Measurements from ENCODE around the gene ARL5C.

The ARL5C gene

GRCh38 chr17:39194985-39195524 lies 29.1 kb upstream of the ARL5C start:
- H3K4me1 ChIP-seq (ENCODE audit: control insufficient read depth in 1 of 2, insufficient read depth in 2 of 2, low read length in 2 of 2) = peaks cover 12 to 17% of the 10 kb centered on the region in 2 donors
- no peak overlapping the region for H3K9ac ChIP-seq (ENCODE audit: low read depth in 1 of 2, low read length in 2 of 2)
- peaks cover 0 to 10% of the 10 kb centered on the region in 2 donors for H3K36me3 ChIP-seq (ENCODE audit: control insufficient read depth in 1 of 2, insufficient read depth in 2 of 2, low read length in 2 of 2)
- H3K27me3 ChIP-seq (ENCODE audit: control insufficient read depth in 1 of 2, insufficient read depth in 2 of 2, low read length in 2 of 2) = no peaks in the 10 kb centered on the region
- no peak overlapping the region for H3K4me3 ChIP-seq (ENCODE audit: low read depth in 1 of 2, low read length in 2 of 2)
- H3K9me3 ChIP-seq (ENCODE audit: control insufficient read depth in 1 of 2, low read length in 2 of 2) = no peaks in the 10 kb centered on the region
- no peak overlapping the region for H3K27ac ChIP-seq (ENCODE audit: low read depth, low read length)

- H3K9ac ChIP-seq (ENCODE audit: low read depth in 1 of 2, low read length in 2 of 2) = no peak overlapping the region
- H3K36me3 ChIP-seq (ENCODE audit: control insufficient read depth in 1 of 2, insufficient read depth in 2 of 2, low read length in 2 of 2) = peaks cover 0 to 10% of the 10 kb centered on the region in 2 donors
- peaks cover 12 to 17% of the 10 kb centered on the region in 2 donors for H3K4me1 ChIP-seq (ENCODE audit: control insufficient read depth in 1 of 2, insufficient read depth in 2 of 2, low read length in 2 of 2)
- H3K9me3 ChIP-seq (ENCODE audit: control insufficient read depth in 1 of 2, low read length in 2 of 2) = no peaks in the 10 kb centered on the region
- H3K4me3 ChIP-seq (ENCODE audit: low read depth in 1 of 2, low read length in 2 of 2) = no peak overlapping the region
- no peak overlapping the region for H3K27ac ChIP-seq (ENCODE audit: low read depth, low read length)
- no peaks in the 10 kb centered on the region for H3K27me3 ChIP-seq (ENCODE audit: control insufficient read depth in 1 of 2, insufficient read depth in 2 of 2, low read length in 2 of 2)
Observed at GRCh38 chr17:39194089-39194984, 28.4 kb upstream of the ARL5C start.

- H3K36me3 ChIP-seq (ENCODE audit: control insufficient read depth in 1 of 2, insufficient read depth in 2 of 2, low read length in 2 of 2) = peaks cover 0 to 10% of the 10 kb centered on the region in 2 donors
- no peak overlapping the region for H3K4me3 ChIP-seq (ENCODE audit: low read depth in 1 of 2, low read length in 2 of 2)
Observed at GRCh38 chr17:39193346-39193745, 27.4 kb upstream of the ARL5C start.

GRCh38 chr17:39192901-39193300 lies 26.9 kb upstream of the ARL5C start:
- no peaks in the 10 kb centered on the region for H3K27me3 ChIP-seq (ENCODE audit: control insufficient read depth in 1 of 2, insufficient read depth in 2 of 2, low read length in 2 of 2)
- peaks cover 0 to 10% of the 10 kb centered on the region in 2 donors for H3K36me3 ChIP-seq (ENCODE audit: control insufficient read depth in 1 of 2, insufficient read depth in 2 of 2, low read length in 2 of 2)
- H3K9ac ChIP-seq (ENCODE audit: low read depth in 1 of 2, low read length in 2 of 2) = no peak overlapping the region
- H3K9me3 ChIP-seq (ENCODE audit: control insufficient read depth in 1 of 2, low read length in 2 of 2) = no peaks in the 10 kb centered on the region
- no peak overlapping the region for H3K27ac ChIP-seq (ENCODE audit: low read depth, low read length)
- H3K4me3 ChIP-seq (ENCODE audit: low read depth in 1 of 2, low read length in 2 of 2) = no peak overlapping the region
- H3K4me1 ChIP-seq (ENCODE audit: control insufficient read depth in 1 of 2, insufficient read depth in 2 of 2, low read length in 2 of 2) = peaks cover 10 to 12% of the 10 kb centered on the region in 2 donors

More at GRCh38 chr17:39193346-39193745, 27.4 kb upstream of the ARL5C start:
- Histone ChIP-seq H3K4me1 (ENCODE audit: control insufficient read depth in 1 of 2, insufficient read depth in 2 of 2, low read length in 2 of 2) (peaks cover 12 to 14% of the 10 kb centered on the region in 2 donors), H3K9me3 (ENCODE audit: control insufficient read depth in 1 of 2, low read length in 2 of 2) (no peaks in the 10 kb centered on the region), H3K27me3 (ENCODE audit: control insufficient read depth in 1 of 2, insufficient read depth in 2 of 2, low read length in 2 of 2) (no peaks in the 10 kb centered on the region), H3K9ac (ENCODE audit: low read depth in 1 of 2, low read length in 2 of 2) (no peak overlapping the region), H3K27ac (ENCODE audit: low read depth, low read length) (no peak overlapping the region)

GRCh38 chr17:39191750-39192510 lies 26.0 kb upstream of the ARL5C start:
- no peaks in the 10 kb centered on the region for H3K9me3 ChIP-seq (ENCODE audit: control insufficient read depth in 1 of 2, low read length in 2 of 2)
- H3K4me3 ChIP-seq (ENCODE audit: low read depth in 1 of 2, low read length in 2 of 2) = no peak overlapping the region
- H3K36me3 ChIP-seq (ENCODE audit: control insufficient read depth in 1 of 2, insufficient read depth in 2 of 2, low read length in 2 of 2) = peaks cover 0 to 16% of the 10 kb centered on the region in 2 donors
- no peak overlapping the region for H3K9ac ChIP-seq (ENCODE audit: low read depth in 1 of 2, low read length in 2 of 2)
- no peak overlapping the region for H3K27ac ChIP-seq (ENCODE audit: low read depth, low read length)
- no peaks in the 10 kb centered on the region for H3K27me3 ChIP-seq (ENCODE audit: control insufficient read depth in 1 of 2, insufficient read depth in 2 of 2, low read length in 2 of 2)
- peaks cover 8 to 12% of the 10 kb centered on the region in 2 donors for H3K4me1 ChIP-seq (ENCODE audit: control insufficient read depth in 1 of 2, insufficient read depth in 2 of 2, low read length in 2 of 2)

- H3K36me3 ChIP-seq (ENCODE audit: control insufficient read depth in 1 of 2, insufficient read depth in 2 of 2, low read length in 2 of 2) = peaks cover 0 to 36% of the 10 kb centered on the region in 2 donors
- H3K27ac ChIP-seq (ENCODE audit: low read depth, low read length) = no peak overlapping the region
Observed at GRCh38 chr17:39187152-39187830, 21.3 kb upstream of the ARL5C start.

GRCh38 chr17:39186481-39187002 lies 20.6 kb upstream of the ARL5C start:
- Histone ChIP-seq H3K36me3 (ENCODE audit: control insufficient read depth in 1 of 2, insufficient read depth in 2 of 2, low read length in 2 of 2) (peaks cover 0 to 34% of the 10 kb centered on the region in 2 donors), H3K27ac (ENCODE audit: low read depth, low read length) (no peak overlapping the region), H3K4me3 (ENCODE audit: low read depth in 1 of 2, low read length in 2 of 2) (no peak overlapping the region), H3K9ac (ENCODE audit: low read depth in 1 of 2, low read length in 2 of 2) (no peak overlapping the region), H3K27me3 (ENCODE audit: control insufficient read depth in 1 of 2, insufficient read depth in 2 of 2, low read length in 2 of 2) (no peaks in the 10 kb centered on the region), H3K9me3 (ENCODE audit: control insufficient read depth in 1 of 2, low read length in 2 of 2) (no peaks in the 10 kb centered on the region), H3K4me1 (ENCODE audit: control insufficient read depth in 1 of 2, insufficient read depth in 2 of 2, low read length in 2 of 2) (no peaks in the 10 kb centered on the region)

More at GRCh38 chr17:39187152-39187830, 21.3 kb upstream of the ARL5C start:
- no peaks in the 10 kb centered on the region for H3K27me3 ChIP-seq (ENCODE audit: control insufficient read depth in 1 of 2, insufficient read depth in 2 of 2, low read length in 2 of 2)
- H3K9ac ChIP-seq (ENCODE audit: low read depth in 1 of 2, low read length in 2 of 2) = no peak overlapping the region
- no peaks in the 10 kb centered on the region for H3K9me3 ChIP-seq (ENCODE audit: control insufficient read depth in 1 of 2, low read length in 2 of 2)
- H3K4me1 ChIP-seq (ENCODE audit: control insufficient read depth in 1 of 2, insufficient read depth in 2 of 2, low read length in 2 of 2) = no peaks in the 10 kb centered on the region
- no peak overlapping the region for H3K4me3 ChIP-seq (ENCODE audit: low read depth in 1 of 2, low read length in 2 of 2)

- Histone ChIP-seq H3K36me3 (ENCODE audit: control insufficient read depth in 1 of 2, insufficient read depth in 2 of 2, low read length in 2 of 2) (peaks cover 0 to 34% of the 10 kb centered on the region in 2 donors), H3K27me3 (ENCODE audit: control insufficient read depth in 1 of 2, insufficient read depth in 2 of 2, low read length in 2 of 2) (no peaks in the 10 kb centered on the region), H3K27ac (ENCODE audit: low read depth, low read length) (no peak overlapping the region), H3K4me1 (ENCODE audit: control insufficient read depth in 1 of 2, insufficient read depth in 2 of 2, low read length in 2 of 2) (peaks cover 0 to under 1% of the 10 kb centered on the region in 2 donors), H3K4me3 (ENCODE audit: low read depth in 1 of 2, low read length in 2 of 2) (no peak overlapping the region), H3K9ac (ENCODE audit: low read depth in 1 of 2, low read length in 2 of 2) (no peak overlapping the region), H3K9me3 (ENCODE audit: control insufficient read depth in 1 of 2, low read length in 2 of 2) (no peaks in the 10 kb centered on the region)
Observed at GRCh38 chr17:39183720-39184119, 17.8 kb upstream of the ARL5C start.

GRCh38 chr17:39183045-39183444 lies 17.1 kb upstream of the ARL5C start:
- Histone ChIP-seq H3K9ac (ENCODE audit: low read depth in 1 of 2, low read length in 2 of 2) (no peak overlapping the region), H3K4me1 (ENCODE audit: control insufficient read depth in 1 of 2, insufficient read depth in 2 of 2, low read length in 2 of 2) (peaks cover 0 to 4% of the 10 kb centered on the region in 2 donors), H3K27me3 (ENCODE audit: control insufficient read depth in 1 of 2, insufficient read depth in 2 of 2, low read length in 2 of 2) (no peaks in the 10 kb centered on the region), H3K36me3 (ENCODE audit: control insufficient read depth in 1 of 2, insufficient read depth in 2 of 2, low read length in 2 of 2) (peaks cover 0 to 34% of the 10 kb centered on the region in 2 donors), H3K27ac (ENCODE audit: low read depth, low read length) (no peak overlapping the region), H3K4me3 (ENCODE audit: low read depth in 1 of 2, low read length in 2 of 2) (no peak overlapping the region), H3K9me3 (ENCODE audit: control insufficient read depth in 1 of 2, low read length in 2 of 2) (no peaks in the 10 kb centered on the region)
